Subcutaneous abdominal adipose tissue (tissue), 5 donors: ENCODE data around the gene USP47.

Source experiments
- H3K27ac ChIP-seq: one replicate; pipeline ENCODE4 v1.7.0; 2013; ENCODE audit warnings: low read depth, mild to moderate bottlenecking, inconsistent platforms, low read length, moderate library complexity
- H3K27me3 ChIP-seq, 5 donors: one replicate each; pipeline ENCODE4 v1.7.0; 2013; ENCODE audit warnings: low read length in 5 of 5, inconsistent platforms in 1 of 5; ENCODE audit not compliant: control insufficient read depth in 5 of 5, insufficient read depth in 4 of 5
- H3K36me3 ChIP-seq, 5 donors: one replicate each; pipeline ENCODE4 v1.7.0; 2013; ENCODE audit warnings: low read length in 5 of 5; ENCODE audit not compliant: control insufficient read depth in 5 of 5, insufficient read depth in 5 of 5
- H3K4me1 ChIP-seq, 5 donors: one replicate each; pipeline ENCODE4 v1.7.0; 2013; ENCODE audit warnings: low read length in 5 of 5, mild to moderate bottlenecking in 3 of 5, moderate library complexity in 1 of 5; ENCODE audit not compliant: control insufficient read depth in 5 of 5, insufficient read depth in 5 of 5
- H3K4me3 ChIP-seq, 5 donors: one replicate each; pipeline ENCODE4 v1.7.0; 2013; ENCODE audit warnings: low read length in 5 of 5, low read depth in 1 of 5
- H3K9ac ChIP-seq, 5 donors: one replicate each; pipeline ENCODE4 v1.7.0; 2013; ENCODE audit warnings: low read length in 5 of 5, mild to moderate bottlenecking in 4 of 5, moderate library complexity in 3 of 5
- H3K9me3 ChIP-seq, 5 donors: one replicate each; pipeline ENCODE4 v1.7.0; 2013; ENCODE audit warnings: low read length in 5 of 5; ENCODE audit not compliant: control insufficient read depth in 5 of 5
- donor health status: healthy.
- donor health status: healthy.
- donor health status: healthy.
- donor health status: healthy.
- donor health status: healthy.

The USP47 gene

GRCh38 chr11:11810764-11811726, 30.7 kb upstream of the USP47 start:
- H3K4me3 ChIP-seq: no peak overlapping the region
- H3K27me3 ChIP-seq: no peaks in the 10 kb centered on the region
- H3K27ac ChIP-seq: no peak overlapping the region
- no peak overlapping the region for H3K9ac ChIP-seq
- no peaks in the 10 kb centered on the region for H3K9me3 ChIP-seq
- H3K4me1 ChIP-seq: peaks cover 0 to 19% (median 4%) of the 10 kb centered on the region in 5 donors
- H3K36me3 ChIP-seq: no peaks in the 10 kb centered on the region

GRCh38 chr11:11813288-11813962, 28.3 kb upstream of the USP47 start:
- Histone ChIP-seq H3K9ac (peak overlapping the region in 2 of 5 donors; percentile 23 to 69), H3K9me3 (no peaks in the 10 kb centered on the region), H3K4me1 (peaks cover 0 to 3% (median 0%) of the 10 kb centered on the region in 5 donors), H3K4me3 (no peak overlapping the region), H3K36me3 (no peaks in the 10 kb centered on the region), H3K27me3 (no peaks in the 10 kb centered on the region), H3K27ac (peak overlapping the region; percentile 82)

DNA sequence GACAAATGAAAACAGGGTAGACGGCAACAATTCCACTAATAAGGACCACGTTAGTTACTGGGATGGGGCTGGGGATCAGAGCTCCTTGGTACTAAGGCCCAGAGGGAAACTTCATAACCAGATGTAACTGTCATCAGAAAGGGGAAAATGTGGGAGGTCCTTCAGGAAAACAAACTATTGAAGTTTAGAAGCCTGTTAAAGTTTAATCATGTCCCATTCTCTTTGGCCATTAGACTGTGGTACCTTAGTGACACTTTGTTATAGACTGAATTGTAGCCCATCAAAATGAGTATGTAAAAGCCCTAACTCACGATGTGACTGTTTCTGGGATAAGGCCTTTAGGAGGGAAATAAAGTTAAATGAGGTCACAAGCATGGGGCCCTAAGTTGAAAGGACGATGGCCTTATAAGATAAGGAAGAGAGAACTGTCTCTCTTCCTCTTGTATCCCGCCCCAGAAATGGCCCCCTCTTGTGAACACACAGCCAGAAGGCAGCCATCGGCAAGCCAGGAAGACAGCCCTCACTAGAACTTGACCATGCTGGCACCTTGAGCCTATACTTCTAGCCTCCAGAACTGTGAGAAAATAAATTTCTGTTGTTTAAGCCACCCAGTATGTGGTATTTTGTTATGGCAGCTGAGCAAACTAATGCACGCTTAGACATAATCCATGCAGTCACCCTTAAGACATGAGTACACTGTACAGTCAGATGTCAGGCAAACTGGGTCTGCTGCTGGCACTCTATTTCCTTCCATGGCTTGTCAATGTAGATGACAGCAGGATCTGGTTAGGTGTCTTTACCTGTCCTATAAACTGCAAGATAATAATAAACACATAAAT, 26.9 kb upstream of the USP47 start:
- Histone ChIP-seq H3K4me3 (no peak overlapping the region), H3K27me3 (no peaks in the 10 kb centered on the region), H3K9ac (no peak overlapping the region), H3K36me3 (no peaks in the 10 kb centered on the region), H3K9me3 (no peaks in the 10 kb centered on the region), H3K27ac (no peak overlapping the region), H3K4me1 (peaks cover 0 to 3% (median 0%) of the 10 kb centered on the region in 5 donors)

GRCh38 chr11:11816511-11817314, 25.1 kb upstream of the USP47 start:
- Histone ChIP-seq H3K9ac (no peak overlapping the region), H3K27ac (no peak overlapping the region), H3K4me1 (peaks cover 0 to 3% (median 0%) of the 10 kb centered on the region in 5 donors), H3K9me3 (no peaks in the 10 kb centered on the region), H3K4me3 (no peak overlapping the region), H3K36me3 (no peaks in the 10 kb centered on the region), H3K27me3 (no peaks in the 10 kb centered on the region)

- H3K9ac ChIP-seq: no peak overlapping the region
Observed at GRCh38 chr11:11817957-11818356, 23.8 kb upstream of the USP47 start.

DNA sequence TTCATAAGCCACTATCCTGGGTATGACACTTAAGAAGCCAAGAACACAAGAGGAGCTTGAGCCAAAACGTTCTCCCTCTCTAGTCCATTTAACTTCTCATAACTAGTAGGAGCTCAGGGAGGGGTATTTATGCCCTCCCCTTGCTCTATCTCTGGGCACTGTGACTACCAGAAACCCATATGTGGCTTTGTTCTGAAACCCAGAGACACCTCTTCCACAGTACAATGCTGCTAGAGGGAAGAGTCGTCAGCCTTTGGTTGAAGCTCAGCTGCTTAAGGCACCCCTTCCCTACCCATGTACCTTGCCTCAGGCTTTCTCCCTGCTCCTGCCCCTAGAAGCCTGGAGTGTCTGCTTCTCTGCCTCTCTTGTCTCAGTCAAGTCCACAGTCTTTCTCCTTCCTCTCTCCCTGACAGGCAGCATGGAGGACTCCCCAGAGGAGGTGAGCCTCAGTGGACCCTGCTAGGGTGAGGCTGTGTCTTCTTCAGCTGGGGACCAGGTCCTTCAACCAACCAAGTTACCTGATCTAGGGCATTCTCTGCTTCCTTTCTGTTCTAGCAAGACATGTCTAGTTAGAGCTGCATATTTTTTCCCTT, 23.1 kb upstream of the USP47 start:
- H3K9ac ChIP-seq: no peak overlapping the region
- no peaks in the 10 kb centered on the region for H3K27me3 ChIP-seq
- no peaks in the 10 kb centered on the region for H3K9me3 ChIP-seq
- H3K27ac ChIP-seq: no peak overlapping the region
- H3K4me3 ChIP-seq: no peak overlapping the region
- no peaks in the 10 kb centered on the region for H3K36me3 ChIP-seq
- no peaks in the 10 kb centered on the region for H3K4me1 ChIP-seq

More at GRCh38 chr11:11817957-11818356, 23.8 kb upstream of the USP47 start:
- no peaks in the 10 kb centered on the region for H3K27me3 ChIP-seq
- H3K4me3 ChIP-seq: no peak overlapping the region
- H3K9me3 ChIP-seq: no peaks in the 10 kb centered on the region
- H3K36me3 ChIP-seq: no peaks in the 10 kb centered on the region
- no peak overlapping the region for H3K27ac ChIP-seq
- no peaks in the 10 kb centered on the region for H3K4me1 ChIP-seq

DNA sequence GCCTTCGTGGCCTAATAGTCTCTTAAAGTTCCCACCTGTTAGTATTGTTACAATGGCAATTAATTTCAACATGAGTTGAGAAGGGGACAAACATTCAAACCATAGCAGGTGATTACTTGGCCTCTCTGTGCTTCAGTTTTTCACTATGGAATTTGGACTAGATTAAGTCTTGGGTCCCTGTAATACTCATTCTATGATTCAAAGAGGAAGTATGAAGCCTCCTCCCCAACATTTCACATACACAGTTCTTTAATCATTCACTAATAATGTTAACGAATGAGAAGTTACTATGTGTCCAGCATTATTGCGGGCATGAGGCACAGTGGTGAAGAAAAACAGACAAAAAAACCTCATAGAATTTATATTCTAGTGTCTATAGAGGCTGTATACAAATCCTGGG, 19.9 kb upstream of the USP47 start:
- H3K4me1 ChIP-seq: no peaks in the 10 kb centered on the region
- no peak overlapping the region for H3K9ac ChIP-seq
- no peak overlapping the region for H3K27ac ChIP-seq
- H3K36me3 ChIP-seq: no peaks in the 10 kb centered on the region
- no peak overlapping the region for H3K4me3 ChIP-seq
- no peaks in the 10 kb centered on the region for H3K27me3 ChIP-seq
- H3K9me3 ChIP-seq: no peaks in the 10 kb centered on the region

DNA sequence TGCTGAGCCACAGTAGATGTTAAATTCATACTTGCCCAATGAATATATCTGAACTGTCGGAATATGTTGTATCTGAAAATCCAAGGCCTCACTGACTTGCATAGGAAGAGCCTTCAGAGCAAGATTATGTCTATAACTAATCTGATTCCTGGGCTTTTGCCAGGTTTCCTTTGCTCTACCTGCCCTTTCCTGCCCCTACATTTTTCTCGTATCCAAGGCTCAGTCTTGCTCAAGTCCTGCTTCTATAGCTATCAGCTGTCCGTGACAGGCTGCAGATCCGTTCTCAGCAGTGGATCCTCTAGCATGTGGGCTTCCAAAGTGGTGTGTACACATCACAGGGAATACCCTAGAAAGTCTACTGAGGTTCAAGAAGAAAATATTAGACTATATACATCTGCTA, 18.8 kb upstream of the USP47 start:
- no peaks in the 10 kb centered on the region for H3K9me3 ChIP-seq
- no peaks in the 10 kb centered on the region for H3K27me3 ChIP-seq
- H3K4me1 ChIP-seq: no peaks in the 10 kb centered on the region
- H3K27ac ChIP-seq: no peak overlapping the region
- no peaks in the 10 kb centered on the region for H3K36me3 ChIP-seq
- no peak overlapping the region for H3K4me3 ChIP-seq
- H3K9ac ChIP-seq: no peak overlapping the region

GRCh38 chr11:11826260-11826659, 15.5 kb upstream of the USP47 start:
- Histone ChIP-seq H3K9ac (no peak overlapping the region), H3K4me1 (no peaks in the 10 kb centered on the region), H3K27me3 (no peaks in the 10 kb centered on the region), H3K36me3 (no peaks in the 10 kb centered on the region), H3K4me3 (no peak overlapping the region), H3K9me3 (no peaks in the 10 kb centered on the region), H3K27ac (no peak overlapping the region)
